Mesothelial cell of epicardium (in vitro differentiated cells): Measurements from ENCODE around the gene GLRX2. TPM values are rescaled to one million over a fixed set of nuclear protein-coding genes. Genes with fewer than 3 reads are reported as not detected.

Source experiments
- DNase-seq, 2 experiments: peaks; one replicate each; pipeline ENCODE4 v3.0.0; 2021; ENCODE audit warnings: low spot score in 2 of 2; ENCODE audit not compliant: unreplicated experiment in 2 of 2
- H3K27ac Mint-ChIP-seq: 2 replicates; pipeline ENCODE4 v1.8.0; 2021; ENCODE audit warnings: mixed read lengths
- H3K27me3 Mint-ChIP-seq: 2 replicates; pipeline ENCODE4 v1.8.0; 2021; ENCODE audit warnings: low read depth, mixed read lengths
- H3K36me3 Mint-ChIP-seq: 2 replicates; pipeline ENCODE4 v1.8.0; 2021; ENCODE audit warnings: mixed read lengths
- H3K4me1 Mint-ChIP-seq: 2 replicates; pipeline ENCODE4 v1.8.0; 2021; ENCODE audit warnings: mixed read lengths
- H3K4me3 Mint-ChIP-seq: 2 replicates; pipeline ENCODE4 v1.8.0; 2021; ENCODE audit warnings: mild to moderate bottlenecking, moderate library complexity, mixed read lengths
- H3K9me3 Mint-ChIP-seq: 2 replicates; pipeline ENCODE4 v1.8.0; 2021; ENCODE audit warnings: mixed read lengths
- total RNA-seq: library from RNA; stranded (reverse); gene quantifications from 3 replicates; pipeline ENCODE4 v1.2.1, GENCODE V29; 2021
- TF ChIP-seq, protein P1 (sequence below): fragments of 200-600 bp; sonication (generic); IDR thresholded peaks from one replicate; pipeline ENCODE4 v1.5.0; 2021; ENCODE audit warnings: antibody characterized with exemption; ENCODE audit not compliant: unreplicated experiment

GLRX2 gene
- total RNA-seq, 1 donor from 2014 or later = 10.4 TPM

DNA sequence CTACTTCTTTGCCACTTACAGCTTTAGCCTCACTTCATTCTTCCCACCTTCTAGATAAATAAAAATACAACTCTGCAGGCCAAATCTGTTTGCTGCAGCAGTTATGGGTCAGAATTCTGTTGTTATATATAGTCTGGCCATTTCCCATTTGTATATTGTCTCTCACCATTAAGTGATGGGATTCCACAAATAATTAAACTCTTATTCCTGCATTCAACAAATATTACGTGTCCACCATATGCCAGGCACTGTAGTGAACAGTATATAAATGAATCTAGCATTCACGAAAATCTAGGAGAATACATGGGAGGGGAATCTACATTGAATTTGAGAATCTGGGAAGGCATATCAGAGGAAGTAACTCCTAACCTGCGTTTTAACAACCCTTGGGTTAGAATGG is 5.7 kb upstream of the GLRX2 start:
- no peak overlapping the region for H3K4me3 Mint-ChIP-seq
- H3K36me3 Mint-ChIP-seq = no peaks in the 10 kb centered on the region
- no peaks in the 10 kb centered on the region for H3K27me3 Mint-ChIP-seq
- no peaks in the 10 kb centered on the region for H3K9me3 Mint-ChIP-seq
- DNase-seq = no peak
- TF ChIP-seq, protein P1, sequence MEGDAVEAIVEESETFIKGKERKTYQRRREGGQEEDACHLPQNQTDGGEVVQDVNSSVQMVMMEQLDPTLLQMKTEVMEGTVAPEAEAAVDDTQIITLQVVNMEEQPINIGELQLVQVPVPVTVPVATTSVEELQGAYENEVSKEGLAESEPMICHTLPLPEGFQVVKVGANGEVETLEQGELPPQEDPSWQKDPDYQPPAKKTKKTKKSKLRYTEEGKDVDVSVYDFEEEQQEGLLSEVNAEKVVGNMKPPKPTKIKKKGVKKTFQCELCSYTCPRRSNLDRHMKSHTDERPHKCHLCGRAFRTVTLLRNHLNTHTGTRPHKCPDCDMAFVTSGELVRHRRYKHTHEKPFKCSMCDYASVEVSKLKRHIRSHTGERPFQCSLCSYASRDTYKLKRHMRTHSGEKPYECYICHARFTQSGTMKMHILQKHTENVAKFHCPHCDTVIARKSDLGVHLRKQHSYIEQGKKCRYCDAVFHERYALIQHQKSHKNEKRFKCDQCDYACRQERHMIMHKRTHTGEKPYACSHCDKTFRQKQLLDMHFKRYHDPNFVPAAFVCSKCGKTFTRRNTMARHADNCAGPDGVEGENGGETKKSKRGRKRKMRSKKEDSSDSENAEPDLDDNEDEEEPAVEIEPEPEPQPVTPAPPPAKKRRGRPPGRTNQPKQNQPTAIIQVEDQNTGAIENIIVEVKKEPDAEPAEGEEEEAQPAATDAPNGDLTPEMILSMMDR = no peak
- no peak overlapping the region for H3K27ac Mint-ChIP-seq
- H3K4me1 Mint-ChIP-seq = peaks cover 11% of the 10 kb centered on the region

- Mint-ChIP-seq H3K36me3 (no peaks in the 10 kb centered on the region), H3K4me1 (peaks cover 15% of the 10 kb centered on the region)
Measured at GRCh38 chr1:193110246-193110645, 5.0 kb upstream of the GLRX2 start.

DNA sequence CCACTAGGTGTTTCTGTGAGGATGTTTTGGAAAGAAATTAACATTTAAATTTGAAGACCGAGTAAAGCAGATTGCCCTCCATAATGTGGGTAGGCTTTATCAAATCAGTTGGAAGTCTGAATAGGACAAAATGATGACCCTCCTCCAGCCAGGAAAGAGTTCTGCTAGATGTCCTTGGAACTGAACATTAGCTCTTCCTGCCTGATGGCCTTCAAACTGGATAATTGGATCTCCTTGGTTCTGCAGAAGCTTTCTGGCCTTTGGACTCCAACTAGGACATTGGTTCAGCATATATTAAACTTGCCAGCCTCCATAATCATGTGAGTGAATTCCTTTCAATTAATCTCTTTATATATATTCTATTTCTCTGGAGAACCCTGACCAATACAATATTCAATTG is 4.4 kb upstream of the GLRX2 start:
- Mint-ChIP-seq H3K36me3 (no peaks in the 10 kb centered on the region), H3K27ac (no peak overlapping the region), H3K4me3 (no peak overlapping the region), H3K27me3 (no peaks in the 10 kb centered on the region), H3K9me3 (no peaks in the 10 kb centered on the region), H3K4me1 (peaks cover 15% of the 10 kb centered on the region)
- TF ChIP-seq, protein P1 = no peak
- DNase-seq = no peak

More at GRCh38 chr1:193110246-193110645, 5.0 kb upstream of the GLRX2 start:
- no peak overlapping the region for H3K27ac Mint-ChIP-seq
- no peak overlapping the region for H3K4me3 Mint-ChIP-seq
- TF ChIP-seq, protein P1 = no peak
- no peaks in the 10 kb centered on the region for H3K27me3 Mint-ChIP-seq
- no peaks in the 10 kb centered on the region for H3K9me3 Mint-ChIP-seq
- DNase-seq = no peak

DNA sequence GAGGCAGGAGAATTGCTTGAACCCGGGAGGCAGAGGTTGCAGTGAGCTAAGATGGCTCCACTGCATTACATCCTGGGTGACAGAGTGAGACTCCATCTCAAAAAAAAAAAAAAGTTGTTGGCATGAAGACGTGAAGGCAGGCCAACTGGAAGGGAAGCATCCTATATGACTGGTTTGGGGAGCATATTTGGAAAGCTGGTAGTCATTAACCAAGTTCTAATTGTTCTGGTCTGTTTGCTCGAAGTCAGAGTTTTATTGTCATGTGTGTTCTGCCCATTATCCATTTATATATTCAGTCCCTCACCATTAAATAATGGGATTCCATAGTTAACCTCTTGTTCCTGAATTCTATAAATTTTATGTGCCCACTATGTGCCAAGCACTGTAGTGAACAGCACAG is 3.3 kb upstream of the GLRX2 start:
- TF ChIP-seq, protein P1 = no peak
- no peaks in the 10 kb centered on the region for H3K36me3 Mint-ChIP-seq
- H3K9me3 Mint-ChIP-seq = no peaks in the 10 kb centered on the region
- DNase-seq = no peak
- no peaks in the 10 kb centered on the region for H3K27me3 Mint-ChIP-seq
- no peak overlapping the region for H3K4me3 Mint-ChIP-seq
- peaks cover 25% of the 10 kb centered on the region for H3K4me1 Mint-ChIP-seq
- no peak overlapping the region for H3K27ac Mint-ChIP-seq

GRCh38 chr1:193105821-193106177 is 585 bp upstream of the GLRX2 start:
- DNase-seq = no peak
- peaks cover 17% of the 10 kb centered on the region for H3K4me1 Mint-ChIP-seq
- no peaks in the 10 kb centered on the region for H3K27me3 Mint-ChIP-seq
- peak overlapping the region; percentile 92 for H3K27ac Mint-ChIP-seq
- peak overlapping the region; percentile 85 for H3K4me3 Mint-ChIP-seq
- TF ChIP-seq, protein P1 = no peak
- H3K9me3 Mint-ChIP-seq = no peaks in the 10 kb centered on the region
- no peaks in the 10 kb centered on the region for H3K36me3 Mint-ChIP-seq

DNA sequence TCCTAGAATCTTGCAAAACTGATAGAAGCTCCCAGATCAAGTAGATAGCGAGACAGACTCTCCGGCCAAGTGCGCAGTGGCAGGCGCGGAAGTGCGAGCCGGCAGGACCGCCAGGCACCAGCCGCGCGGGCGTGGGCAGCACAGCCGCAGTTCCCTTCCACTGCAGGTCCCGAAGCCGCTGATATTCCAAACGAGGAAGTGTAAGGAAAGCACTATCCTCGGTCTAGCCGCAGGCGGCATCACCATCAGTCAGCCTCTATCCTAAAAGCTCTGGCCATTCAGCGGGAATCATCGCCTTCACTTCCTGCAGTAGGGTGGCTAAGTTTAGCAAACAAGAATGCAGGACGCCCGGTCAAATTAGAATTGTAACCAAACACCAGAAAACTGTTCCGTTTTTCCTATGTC is 710 bp downstream of the GLRX2 start:
- DNase-seq = peak in 1 of 2 experiments; percentile 58
- Mint-ChIP-seq H3K27me3 (no peaks in the 10 kb centered on the region), H3K9me3 (no peaks in the 10 kb centered on the region), H3K4me1 (peaks cover 17% of the 10 kb centered on the region), H3K27ac (peak overlapping the region; percentile 85), H3K36me3 (no peaks in the 10 kb centered on the region), H3K4me3 (peak overlapping the region; percentile 85)
- TF ChIP-seq, protein P1 = no peak
